ENCODE measurements around the gene CNTN5.

GRCh38 chr11:100093698-100094097 is 1072.9 kb downstream of the CNTN5 start:
- TF ChIP-seq, protein P1, sequence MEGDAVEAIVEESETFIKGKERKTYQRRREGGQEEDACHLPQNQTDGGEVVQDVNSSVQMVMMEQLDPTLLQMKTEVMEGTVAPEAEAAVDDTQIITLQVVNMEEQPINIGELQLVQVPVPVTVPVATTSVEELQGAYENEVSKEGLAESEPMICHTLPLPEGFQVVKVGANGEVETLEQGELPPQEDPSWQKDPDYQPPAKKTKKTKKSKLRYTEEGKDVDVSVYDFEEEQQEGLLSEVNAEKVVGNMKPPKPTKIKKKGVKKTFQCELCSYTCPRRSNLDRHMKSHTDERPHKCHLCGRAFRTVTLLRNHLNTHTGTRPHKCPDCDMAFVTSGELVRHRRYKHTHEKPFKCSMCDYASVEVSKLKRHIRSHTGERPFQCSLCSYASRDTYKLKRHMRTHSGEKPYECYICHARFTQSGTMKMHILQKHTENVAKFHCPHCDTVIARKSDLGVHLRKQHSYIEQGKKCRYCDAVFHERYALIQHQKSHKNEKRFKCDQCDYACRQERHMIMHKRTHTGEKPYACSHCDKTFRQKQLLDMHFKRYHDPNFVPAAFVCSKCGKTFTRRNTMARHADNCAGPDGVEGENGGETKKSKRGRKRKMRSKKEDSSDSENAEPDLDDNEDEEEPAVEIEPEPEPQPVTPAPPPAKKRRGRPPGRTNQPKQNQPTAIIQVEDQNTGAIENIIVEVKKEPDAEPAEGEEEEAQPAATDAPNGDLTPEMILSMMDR (IDR thresholded peaks at IDR 0.05) = no peak
- TF ChIP-seq EP300 (IDR thresholded peaks at IDR 0.05) = no peak
- no peak for TF ChIP-seq POLR2A (IDR thresholded peaks at IDR 0.05)

Measured in suprapubic skin (tissue), 3 donors.